Measurements from ENCODE around the gene PDZD7.
A peak's percentile ranks its signal among the peaks of the same experiment; 100 is the strongest.

PDZD7 gene

DNA sequence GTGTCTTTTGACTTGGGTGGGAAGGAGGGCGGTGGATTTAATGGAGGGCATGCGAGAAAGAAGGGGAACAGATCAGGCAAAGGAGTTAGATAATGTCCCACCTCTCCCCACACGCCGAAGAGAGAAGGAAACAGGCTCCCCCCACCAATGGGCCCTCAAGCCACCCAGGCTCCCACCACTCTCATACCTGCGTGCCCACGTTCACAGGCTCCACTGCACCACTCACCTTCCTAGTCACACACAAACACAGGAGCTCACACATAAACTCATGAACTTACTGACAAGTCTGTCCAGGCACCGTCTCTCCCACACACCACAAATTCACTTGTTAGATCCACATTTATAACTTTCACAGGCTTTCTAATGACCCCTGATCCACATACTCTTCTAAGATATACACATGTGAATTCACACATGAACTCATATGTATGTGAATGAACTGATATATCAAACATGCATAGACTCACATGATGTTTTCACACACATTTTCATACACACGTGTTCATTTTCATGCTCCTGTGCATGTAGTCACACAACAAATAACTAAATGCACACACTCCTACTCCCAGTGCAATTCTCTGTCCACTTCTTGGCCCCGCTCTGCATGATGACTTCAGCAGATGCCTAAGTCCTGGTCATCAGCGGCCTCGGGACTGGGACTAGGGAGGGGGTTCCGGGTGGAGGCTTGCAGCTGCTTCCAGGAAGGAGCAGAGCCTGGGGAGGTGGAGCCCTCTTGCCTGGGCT, 29.8 kb downstream of the PDZD7 start:
- H3K4me3 ChIP-seq (ENCODE audit: low read depth, low read length) = peak overlapping the region; percentile 83
- DNase-seq (ENCODE audit: low read depth) = peak; percentile 94
- TF ChIP-seq CTCF (conservative IDR thresholded peaks at IDR 0.05; ENCODE audit: low read depth, low read length) = no peak

GRCh38 chr10:101000127-101000914, 30.6 kb downstream of the PDZD7 start:
- H3K4me3 ChIP-seq (ENCODE audit: low read depth, low read length) = peak overlapping the region; percentile 83
- DNase-seq (ENCODE audit: low read depth) = no peak
- TF ChIP-seq CTCF (conservative IDR thresholded peaks at IDR 0.05; ENCODE audit: low read depth, low read length) = no peak

GRCh38 chr10:100999742-101000126, 31.2 kb downstream of the PDZD7 start, which contains the start of gene LZTS2:
LZTS2 (plus strand) TSS chr10:100999808; CDS start chr10:101002539, 2,731 bp downstream.
- DNase-seq (ENCODE audit: low read depth) = no peak
- TF ChIP-seq CTCF (conservative IDR thresholded peaks at IDR 0.05; ENCODE audit: low read depth, low read length) = no peak
- peak within 1 kb of the TSS; percentile 83 for H3K4me3 ChIP-seq (ENCODE audit: low read depth, low read length)

GRCh38 chr10:100998991-100999741, 31.8 kb downstream of the PDZD7 start:
- DNase-seq (ENCODE audit: low read depth) = peak; percentile 75
- peak; percentile 59 for TF ChIP-seq CTCF (conservative IDR thresholded peaks at IDR 0.05; ENCODE audit: low read depth, low read length)
- H3K4me3 ChIP-seq (ENCODE audit: low read depth, low read length) = peak overlapping the region; percentile 83

- DNase-seq (ENCODE audit: low read depth) = peak; percentile 82
- TF ChIP-seq CTCF (conservative IDR thresholded peaks at IDR 0.05; ENCODE audit: low read depth, low read length) = no peak
- H3K4me3 ChIP-seq (ENCODE audit: low read depth, low read length) = peak overlapping the region; percentile 83
These were observed 32.5 kb downstream of the PDZD7 start for GRCh38 chr10:100998183-100998990.
